ENCODE data around the gene SNX27. TPM values are rescaled to one million over a fixed set of nuclear protein-coding genes. Genes with fewer than 3 reads are reported as not detected.
"Not testable (repeated sequence)": the region's sequence is repeated elsewhere in the genome, so short reads cannot be mapped to it uniquely, and the experiment has no call there.

SNX27 gene
- total RNA-seq, 6 experiments from 2014 or later: 29.2 to 31.8 (median 31.0) TPM

DNA sequence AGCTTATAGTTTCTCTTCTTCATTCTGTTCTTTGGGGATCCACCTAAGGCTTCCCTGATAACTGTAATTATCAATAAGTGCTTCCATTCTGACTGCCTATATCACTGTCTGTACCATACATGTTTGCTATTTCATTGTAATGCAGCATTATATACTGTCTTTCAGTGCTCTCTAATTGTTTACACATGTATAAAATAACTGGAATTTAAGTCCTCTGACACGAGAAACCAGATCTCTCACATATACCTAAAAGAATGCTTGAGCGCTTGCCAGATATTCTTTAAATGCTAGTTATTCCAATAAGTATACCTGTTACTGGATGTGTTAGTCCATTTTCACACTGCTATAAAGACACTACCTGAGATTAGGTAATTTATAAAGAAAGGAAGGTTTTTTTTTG is 70.1 kb downstream of the SNX27 start:
- Mint-ChIP-seq H3K36me3 (ENCODE audit: low read depth) (0 out of 2 replicates have a peak, but pooled peaks cover 8% of the 10 kb centered on the region), H3K27me3 (ENCODE audit: insufficient read depth) (no peaks in the 10 kb centered on the region; the same call in 1 of the 2 replicates), H3K9me3 (no peaks in the 10 kb centered on the region), H3K4me3 (peak overlapping the region; percentile 75), H3K27ac (peak overlapping the region; percentile 90), H3K4me1 (ENCODE audit: low read depth) (peaks cover 34% of the 10 kb centered on the region)
- TF ChIP-seq, protein P1, sequence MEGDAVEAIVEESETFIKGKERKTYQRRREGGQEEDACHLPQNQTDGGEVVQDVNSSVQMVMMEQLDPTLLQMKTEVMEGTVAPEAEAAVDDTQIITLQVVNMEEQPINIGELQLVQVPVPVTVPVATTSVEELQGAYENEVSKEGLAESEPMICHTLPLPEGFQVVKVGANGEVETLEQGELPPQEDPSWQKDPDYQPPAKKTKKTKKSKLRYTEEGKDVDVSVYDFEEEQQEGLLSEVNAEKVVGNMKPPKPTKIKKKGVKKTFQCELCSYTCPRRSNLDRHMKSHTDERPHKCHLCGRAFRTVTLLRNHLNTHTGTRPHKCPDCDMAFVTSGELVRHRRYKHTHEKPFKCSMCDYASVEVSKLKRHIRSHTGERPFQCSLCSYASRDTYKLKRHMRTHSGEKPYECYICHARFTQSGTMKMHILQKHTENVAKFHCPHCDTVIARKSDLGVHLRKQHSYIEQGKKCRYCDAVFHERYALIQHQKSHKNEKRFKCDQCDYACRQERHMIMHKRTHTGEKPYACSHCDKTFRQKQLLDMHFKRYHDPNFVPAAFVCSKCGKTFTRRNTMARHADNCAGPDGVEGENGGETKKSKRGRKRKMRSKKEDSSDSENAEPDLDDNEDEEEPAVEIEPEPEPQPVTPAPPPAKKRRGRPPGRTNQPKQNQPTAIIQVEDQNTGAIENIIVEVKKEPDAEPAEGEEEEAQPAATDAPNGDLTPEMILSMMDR (IDR thresholded peaks at IDR 0.05): no peak
- no peak for DNase-seq

DNA sequence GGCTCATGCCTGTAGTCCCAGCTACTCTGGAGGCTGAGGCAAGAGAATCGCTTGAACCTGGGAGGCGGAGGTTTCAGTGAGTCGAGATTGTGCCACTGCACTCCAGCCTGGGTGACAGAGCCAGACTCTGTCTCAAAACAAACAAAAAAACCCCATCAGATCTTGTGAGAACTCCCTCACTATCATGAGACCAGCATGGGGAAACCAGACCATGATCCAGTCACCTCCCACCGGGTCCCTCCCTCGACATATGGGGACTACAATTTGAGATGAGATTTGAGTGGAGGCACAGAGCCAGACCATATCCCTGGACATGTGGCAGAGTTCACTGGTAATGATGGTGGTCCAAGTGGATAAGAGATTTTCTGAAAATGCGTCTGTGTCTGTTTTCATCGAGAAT is 71.1 kb downstream of the SNX27 start:
- not testable (repeated sequence) for H3K4me3 Mint-ChIP-seq; DNase-seq; H3K36me3 Mint-ChIP-seq (ENCODE audit: low read depth); H3K9me3 Mint-ChIP-seq; H3K27me3 Mint-ChIP-seq (ENCODE audit: insufficient read depth); H3K27ac Mint-ChIP-seq
- H3K4me1 Mint-ChIP-seq (ENCODE audit: low read depth): peaks cover 34% of the 10 kb centered on the region

DNA sequence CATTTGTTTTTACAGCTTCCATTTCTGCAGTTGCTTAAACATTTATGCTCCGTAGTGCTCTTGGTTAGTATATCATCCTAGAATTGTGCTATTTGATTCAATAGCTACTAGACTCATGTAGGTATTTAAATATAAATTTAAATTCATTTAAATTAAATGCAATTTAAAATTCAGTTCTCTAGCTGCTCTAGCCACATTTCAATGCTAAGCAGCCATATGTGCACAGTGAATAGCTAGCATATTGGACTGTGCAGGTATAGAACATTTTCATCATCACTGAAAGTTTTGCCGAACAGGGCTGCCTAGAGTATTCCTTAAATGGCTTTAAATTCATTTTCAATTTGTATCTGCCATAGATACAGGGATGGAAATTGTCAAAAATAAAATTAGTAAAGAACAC is 72.3 kb downstream of the SNX27 start:
- Mint-ChIP-seq H3K27me3 (ENCODE audit: insufficient read depth) (no peaks in the 10 kb centered on the region; the same call in 1 of the 2 replicates), H3K36me3 (ENCODE audit: low read depth) (0 out of 2 replicates have a peak, but pooled peaks cover 12% of the 10 kb centered on the region), H3K4me1 (ENCODE audit: low read depth) (peaks cover 34% of the 10 kb centered on the region), H3K4me3 (no peak overlapping the region), H3K9me3 (no peaks in the 10 kb centered on the region), H3K27ac (no peak overlapping the region)
- TF ChIP-seq, protein P1 (IDR thresholded peaks at IDR 0.05): no peak
- no peak for DNase-seq

DNA sequence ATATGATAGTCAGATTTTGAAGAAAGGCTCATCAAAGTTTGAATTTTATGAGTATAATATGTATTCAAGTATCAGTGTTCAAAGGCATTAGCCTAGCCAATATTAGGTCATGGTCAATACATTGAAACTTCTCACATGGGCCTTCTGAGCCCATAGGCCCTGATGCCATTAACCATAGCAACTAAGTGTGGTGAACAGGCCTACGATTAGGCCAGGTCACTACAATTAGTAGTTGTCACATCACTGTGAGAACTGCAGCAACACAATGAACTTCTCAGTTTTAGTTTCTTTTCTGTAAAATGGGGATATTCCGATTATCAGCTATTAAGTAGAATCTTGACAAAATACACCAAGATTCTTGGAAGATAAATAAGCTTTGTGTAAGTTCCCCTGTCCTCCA is 74.7 kb downstream of the SNX27 start:
- no peaks in the 10 kb centered on the region for H3K9me3 Mint-ChIP-seq
- H3K27me3 Mint-ChIP-seq (ENCODE audit: insufficient read depth): no peaks in the 10 kb centered on the region; the same call in 1 of the 2 replicates
- H3K4me3 Mint-ChIP-seq: no peak overlapping the region
- peaks cover 10% of the 10 kb centered on the region for H3K4me1 Mint-ChIP-seq (ENCODE audit: low read depth)
- TF ChIP-seq, protein P1 (IDR thresholded peaks at IDR 0.05): no peak
- H3K36me3 Mint-ChIP-seq (ENCODE audit: low read depth): 0 out of 2 replicates have a peak, but pooled peaks cover 9% of the 10 kb centered on the region
- no peak overlapping the region for H3K27ac Mint-ChIP-seq
- DNase-seq: no peak

DNA sequence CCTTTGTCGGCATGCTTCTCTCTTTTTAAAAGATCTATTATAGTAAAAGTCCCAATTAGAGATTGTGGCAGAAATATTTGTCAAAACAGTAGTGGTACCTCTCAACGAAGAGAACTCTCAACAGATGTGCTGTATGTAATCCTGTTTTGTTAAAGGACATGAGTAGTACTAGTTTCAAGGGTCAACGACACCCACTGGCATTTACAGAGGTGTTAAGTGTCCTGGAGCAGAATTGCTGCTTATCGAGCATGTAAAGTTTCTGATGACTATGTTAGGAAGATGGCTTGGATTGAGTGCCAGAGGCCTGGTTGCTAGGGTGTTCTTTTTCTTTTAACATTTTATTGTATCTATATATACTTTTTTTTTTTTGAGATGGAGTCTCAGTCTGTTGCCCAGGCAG is 77.6 kb downstream of the SNX27 start:
- Mint-ChIP-seq H3K27ac (no peak overlapping the region), H3K4me3 (no peak overlapping the region), H3K4me1 (ENCODE audit: low read depth) (no peaks in the 10 kb centered on the region), H3K36me3 (ENCODE audit: low read depth) (0 out of 2 replicates have a peak, but pooled peaks cover 4% of the 10 kb centered on the region), H3K9me3 (no peaks in the 10 kb centered on the region), H3K27me3 (ENCODE audit: insufficient read depth) (no peaks in the 10 kb centered on the region; the same call in 1 of the 2 replicates)
- TF ChIP-seq, protein P1 (IDR thresholded peaks at IDR 0.05): no peak
- DNase-seq: no peak

DNA sequence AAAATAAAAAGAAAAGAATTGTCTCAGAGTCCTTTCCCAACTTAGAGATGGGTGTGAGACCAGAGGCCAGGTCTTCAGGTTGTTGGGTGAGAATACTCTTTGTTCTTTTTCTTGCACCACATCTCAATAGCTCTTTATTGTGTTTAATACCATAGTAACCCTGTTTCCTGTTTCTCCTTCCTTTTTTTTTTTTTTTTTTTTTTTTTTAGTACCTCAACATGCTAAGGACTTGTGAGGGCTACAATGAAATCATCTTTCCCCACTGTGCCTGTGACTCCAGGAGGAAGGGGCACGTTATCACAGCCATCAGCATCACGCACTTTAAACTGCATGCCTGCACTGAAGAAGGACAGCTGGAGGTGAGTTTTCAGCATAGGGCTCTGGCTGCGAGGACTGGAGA is 80.4 kb downstream of the SNX27 start:
- peak overlapping the region; percentile 52; the same call in 1 of the 2 replicates for H3K27ac Mint-ChIP-seq
- DNase-seq: no peak
- TF ChIP-seq, protein P1 (IDR thresholded peaks at IDR 0.05): no peak
- H3K36me3 Mint-ChIP-seq (ENCODE audit: low read depth): 0 out of 2 replicates have a peak, but pooled peaks cover 4% of the 10 kb centered on the region
- H3K9me3 Mint-ChIP-seq: no peaks in the 10 kb centered on the region
- no peaks in the 10 kb centered on the region for H3K27me3 Mint-ChIP-seq (ENCODE audit: insufficient read depth)
- no peak overlapping the region for H3K4me3 Mint-ChIP-seq
- H3K4me1 Mint-ChIP-seq (ENCODE audit: low read depth): no peaks in the 10 kb centered on the region

Measured in HFFc6 (cell line).